B cell (primary cell): ENCODE data around the gene ARHGAP15.

ENCODE experiments used
- EZH2 ChIP-seq: IDR thresholded peaks from 2 replicates; pipeline ENCODE4 v1.6.1; 2012; ENCODE audit warnings: borderline replicate concordance, low read depth, mild to moderate bottlenecking, moderate library complexity, low read length; ENCODE audit not compliant: insufficient read depth, poor library complexity, severe bottlenecking
- TF ChIP-seq, protein P1 (sequence below): fragments of 200-600 bp; IDR thresholded peaks from one replicate; pipeline ENCODE4 v1.8.0; 2022; ENCODE audit warnings: antibody characterized with exemption, mild to moderate bottlenecking

DNA sequence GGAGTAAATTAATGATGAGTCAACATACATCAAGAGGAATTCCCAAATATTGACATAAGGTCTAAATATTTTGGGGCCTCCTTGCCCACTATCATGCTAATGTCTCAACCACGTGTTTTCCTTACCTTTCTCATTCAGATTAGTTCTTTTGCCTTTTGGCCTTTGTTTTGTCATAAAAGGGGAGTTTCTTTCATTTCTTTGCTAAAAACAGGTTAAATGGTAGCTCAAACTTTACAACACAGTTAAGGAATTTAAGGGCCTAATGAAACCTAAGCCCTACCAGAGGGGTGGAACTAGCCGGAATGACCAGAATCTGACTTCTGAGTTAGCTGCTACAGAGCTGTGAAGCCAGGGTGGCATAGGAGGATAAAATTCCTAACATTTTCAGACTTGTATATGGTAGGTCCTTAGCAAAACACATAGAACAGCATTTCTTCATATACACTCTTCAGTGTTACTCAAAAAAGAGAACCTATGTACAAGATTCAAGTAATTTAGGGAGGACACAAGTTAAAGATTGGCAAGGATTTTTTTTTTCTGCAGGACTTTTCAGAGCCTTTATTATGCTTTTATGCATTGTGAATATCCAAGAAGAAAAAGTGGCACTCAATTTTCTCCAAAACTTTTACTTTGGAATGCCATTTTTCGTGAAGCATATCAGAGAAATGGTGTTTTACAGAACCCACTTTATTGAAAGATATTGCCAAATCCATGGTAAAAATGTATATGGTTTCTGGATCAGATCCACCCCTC lies 633.1 kb downstream of the ARHGAP15 start:
- TF ChIP-seq, protein P1, sequence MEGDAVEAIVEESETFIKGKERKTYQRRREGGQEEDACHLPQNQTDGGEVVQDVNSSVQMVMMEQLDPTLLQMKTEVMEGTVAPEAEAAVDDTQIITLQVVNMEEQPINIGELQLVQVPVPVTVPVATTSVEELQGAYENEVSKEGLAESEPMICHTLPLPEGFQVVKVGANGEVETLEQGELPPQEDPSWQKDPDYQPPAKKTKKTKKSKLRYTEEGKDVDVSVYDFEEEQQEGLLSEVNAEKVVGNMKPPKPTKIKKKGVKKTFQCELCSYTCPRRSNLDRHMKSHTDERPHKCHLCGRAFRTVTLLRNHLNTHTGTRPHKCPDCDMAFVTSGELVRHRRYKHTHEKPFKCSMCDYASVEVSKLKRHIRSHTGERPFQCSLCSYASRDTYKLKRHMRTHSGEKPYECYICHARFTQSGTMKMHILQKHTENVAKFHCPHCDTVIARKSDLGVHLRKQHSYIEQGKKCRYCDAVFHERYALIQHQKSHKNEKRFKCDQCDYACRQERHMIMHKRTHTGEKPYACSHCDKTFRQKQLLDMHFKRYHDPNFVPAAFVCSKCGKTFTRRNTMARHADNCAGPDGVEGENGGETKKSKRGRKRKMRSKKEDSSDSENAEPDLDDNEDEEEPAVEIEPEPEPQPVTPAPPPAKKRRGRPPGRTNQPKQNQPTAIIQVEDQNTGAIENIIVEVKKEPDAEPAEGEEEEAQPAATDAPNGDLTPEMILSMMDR, result no peak
- no peak for TF ChIP-seq EZH2
